ENCODE data around the gene RNFT2. TPM values are rescaled to one million over a fixed set of nuclear protein-coding genes. Genes with fewer than 3 reads are reported as not detected.
A peak's percentile ranks its signal among the peaks of the same experiment; 100 is the strongest.
"Not testable (repeated sequence)": the region's sequence is repeated elsewhere in the genome, so short reads cannot be mapped to it uniquely, and the experiment has no call there.

RNFT2 gene
- total RNA-seq, 4 donors from 2014 or later: 0.38 to 3.9 (median 3.1) TPM

- H3K4me1 ChIP-seq: no peaks in the 10 kb centered on the region
- TF ChIP-seq CTCF (IDR thresholded peaks at IDR 0.05): no peak
- no peak for TF ChIP-seq POLR2A (IDR thresholded peaks at IDR 0.05)
These were observed 74.1 kb downstream of the RNFT2 start for GRCh38 chr12:116812238-116812637.

GRCh38 chr12:116813271-116814041 is 75.3 kb downstream of the RNFT2 start:
- Histone ChIP-seq H3K4me1 (peaks cover 0 to 3% (median 0%) of the 10 kb centered on the region in 4 donors), H3K9me3 (no peaks in the 10 kb centered on the region), H3K27me3 (no peaks in the 10 kb centered on the region), H3K36me3 (no peaks in the 10 kb centered on the region), H3K27ac (no peak overlapping the region), H3K4me3 (no peak overlapping the region)
- TF ChIP-seq POLR2A (IDR thresholded peaks at IDR 0.05) (no peak), CTCF (IDR thresholded peaks at IDR 0.05) (no peak)
- no peak for DNase-seq

More at GRCh38 chr12:116812238-116812637, 74.1 kb downstream of the RNFT2 start:
- Histone ChIP-seq H3K27ac (no peak overlapping the region), H3K9me3 (no peaks in the 10 kb centered on the region), H3K36me3 (no peaks in the 10 kb centered on the region), H3K4me3 (no peak overlapping the region), H3K27me3 (no peaks in the 10 kb centered on the region)
- DNase-seq: no peak

- not testable (repeated sequence) for H3K36me3 ChIP-seq, DNase-seq, H3K4me3 ChIP-seq
These were observed 76.7 kb downstream of the RNFT2 start for GRCh38 chr12:116814766-116815165.

GRCh38 chr12:116818341-116818856 is 80.3 kb downstream of the RNFT2 start:
- DNase-seq: peak in 2 of 3 donors; percentile 29 to 54
- Histone ChIP-seq H3K36me3 (no peaks in the 10 kb centered on the region), H3K4me1 (peaks cover 0 to 8% (median 0%) of the 10 kb centered on the region in 4 donors), H3K4me3 (peak overlapping the region; percentile 58 to 83 (median 77)), H3K9me3 (no peaks in the 10 kb centered on the region), H3K27ac (peak overlapping the region; percentile 80 to 91 (median 88)), H3K27me3 (no peaks in the 10 kb centered on the region)
- TF ChIP-seq CTCF (IDR thresholded peaks at IDR 0.05) (no peak), POLR2A (IDR thresholded peaks at IDR 0.05) (no peak)

More at GRCh38 chr12:116814766-116815165, 76.7 kb downstream of the RNFT2 start:
- not testable (repeated sequence) for H3K4me1 ChIP-seq, H3K27me3 ChIP-seq, H3K27ac ChIP-seq, H3K9me3 ChIP-seq

GRCh38 chr12:116818948-116819832 is 81.1 kb downstream of the RNFT2 start:
- H3K9me3 ChIP-seq: no peaks in the 10 kb centered on the region
- peak; percentile 91 to 95 (median 93) for DNase-seq
- TF ChIP-seq CTCF (IDR thresholded peaks at IDR 0.05): peak in 2 of 6 experiments; percentile 8 to 26
- peak in 1 of 2 donors; percentile 30 for TF ChIP-seq POLR2A (IDR thresholded peaks at IDR 0.05)
- H3K27ac ChIP-seq: peak overlapping the region; percentile 80 to 91 (median 88)
- H3K27me3 ChIP-seq: no peaks in the 10 kb centered on the region
- peak overlapping the region; percentile 58 to 83 (median 77) for H3K4me3 ChIP-seq
- H3K36me3 ChIP-seq: no peaks in the 10 kb centered on the region
- H3K4me1 ChIP-seq: peaks cover 0 to 8% (median 0%) of the 10 kb centered on the region in 4 donors

All from Peyer's patch (tissue), 4 donors.